ENCODE measurements around the gene TRAF3. TPM values are rescaled to one million over a fixed set of nuclear protein-coding genes. Genes with fewer than 3 reads are reported as not detected.

TRAF3 gene
- total RNA-seq, 1 donor from 2014 or later, result 32.3 TPM

DNA sequence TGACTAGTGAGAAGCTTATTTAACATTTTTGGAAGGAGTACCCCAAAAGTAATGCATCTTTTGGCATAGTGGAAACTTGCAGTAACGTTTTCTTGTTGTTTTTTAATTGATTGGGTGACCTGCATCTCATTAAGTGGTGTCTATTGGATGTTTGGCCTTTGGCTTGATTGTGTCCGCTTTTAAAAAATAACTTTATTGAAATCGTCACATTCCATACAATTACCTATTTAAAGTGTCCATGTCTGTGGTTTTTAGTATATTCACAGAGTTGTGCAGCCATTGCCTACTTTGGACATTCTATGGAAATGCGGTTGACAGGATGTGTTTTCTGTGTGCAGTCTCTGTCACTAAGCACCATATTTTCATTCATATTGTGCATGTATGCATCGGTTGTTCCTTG, 46.3 kb downstream of the TRAF3 start:
- Histone ChIP-seq H3K36me3 (ENCODE audit: control insufficient read depth, insufficient read depth, low read length) (no peaks in the 10 kb centered on the region), H3K27me3 (ENCODE audit: control insufficient read depth, insufficient read depth, low read length) (no peaks in the 10 kb centered on the region), H3K4me3 (ENCODE audit: low read depth, low read length) (no peak overlapping the region)
- TF ChIP-seq, protein P1, sequence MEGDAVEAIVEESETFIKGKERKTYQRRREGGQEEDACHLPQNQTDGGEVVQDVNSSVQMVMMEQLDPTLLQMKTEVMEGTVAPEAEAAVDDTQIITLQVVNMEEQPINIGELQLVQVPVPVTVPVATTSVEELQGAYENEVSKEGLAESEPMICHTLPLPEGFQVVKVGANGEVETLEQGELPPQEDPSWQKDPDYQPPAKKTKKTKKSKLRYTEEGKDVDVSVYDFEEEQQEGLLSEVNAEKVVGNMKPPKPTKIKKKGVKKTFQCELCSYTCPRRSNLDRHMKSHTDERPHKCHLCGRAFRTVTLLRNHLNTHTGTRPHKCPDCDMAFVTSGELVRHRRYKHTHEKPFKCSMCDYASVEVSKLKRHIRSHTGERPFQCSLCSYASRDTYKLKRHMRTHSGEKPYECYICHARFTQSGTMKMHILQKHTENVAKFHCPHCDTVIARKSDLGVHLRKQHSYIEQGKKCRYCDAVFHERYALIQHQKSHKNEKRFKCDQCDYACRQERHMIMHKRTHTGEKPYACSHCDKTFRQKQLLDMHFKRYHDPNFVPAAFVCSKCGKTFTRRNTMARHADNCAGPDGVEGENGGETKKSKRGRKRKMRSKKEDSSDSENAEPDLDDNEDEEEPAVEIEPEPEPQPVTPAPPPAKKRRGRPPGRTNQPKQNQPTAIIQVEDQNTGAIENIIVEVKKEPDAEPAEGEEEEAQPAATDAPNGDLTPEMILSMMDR (IDR thresholded peaks at IDR 0.05; ENCODE audit: insufficient read depth, low read length, poor library complexity, severe bottlenecking), result no peak
- no peak for DNase-seq (ENCODE audit: low read depth)

DNA sequence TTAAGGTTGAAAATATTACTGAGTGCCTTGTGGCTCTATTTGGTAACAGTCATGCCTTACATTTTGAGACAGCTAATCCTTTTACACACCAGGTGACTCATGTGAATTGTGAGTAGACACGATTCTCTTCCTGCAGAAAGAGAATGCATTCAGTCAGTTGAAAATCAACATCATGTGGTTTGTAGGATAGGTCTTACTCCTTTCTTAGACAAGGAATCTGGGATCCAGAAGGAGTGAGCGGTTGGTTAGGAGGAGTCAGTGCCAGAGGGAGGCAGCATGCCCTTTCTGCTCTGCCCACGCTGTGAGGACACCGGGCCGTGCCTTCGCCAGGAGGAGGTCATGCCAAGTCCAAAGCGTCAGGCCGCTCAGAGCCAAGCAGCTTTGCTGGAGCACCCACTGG, 47.6 kb downstream of the TRAF3 start:
- no peaks in the 10 kb centered on the region for H3K27me3 ChIP-seq (ENCODE audit: control insufficient read depth, insufficient read depth, low read length)
- DNase-seq (ENCODE audit: low read depth), result peak; percentile 45
- H3K4me3 ChIP-seq (ENCODE audit: low read depth, low read length), result no peak overlapping the region
- TF ChIP-seq, protein P1 (IDR thresholded peaks at IDR 0.05; ENCODE audit: insufficient read depth, low read length, poor library complexity, severe bottlenecking), result no peak
- no peaks in the 10 kb centered on the region for H3K36me3 ChIP-seq (ENCODE audit: control insufficient read depth, insufficient read depth, low read length)

DNA sequence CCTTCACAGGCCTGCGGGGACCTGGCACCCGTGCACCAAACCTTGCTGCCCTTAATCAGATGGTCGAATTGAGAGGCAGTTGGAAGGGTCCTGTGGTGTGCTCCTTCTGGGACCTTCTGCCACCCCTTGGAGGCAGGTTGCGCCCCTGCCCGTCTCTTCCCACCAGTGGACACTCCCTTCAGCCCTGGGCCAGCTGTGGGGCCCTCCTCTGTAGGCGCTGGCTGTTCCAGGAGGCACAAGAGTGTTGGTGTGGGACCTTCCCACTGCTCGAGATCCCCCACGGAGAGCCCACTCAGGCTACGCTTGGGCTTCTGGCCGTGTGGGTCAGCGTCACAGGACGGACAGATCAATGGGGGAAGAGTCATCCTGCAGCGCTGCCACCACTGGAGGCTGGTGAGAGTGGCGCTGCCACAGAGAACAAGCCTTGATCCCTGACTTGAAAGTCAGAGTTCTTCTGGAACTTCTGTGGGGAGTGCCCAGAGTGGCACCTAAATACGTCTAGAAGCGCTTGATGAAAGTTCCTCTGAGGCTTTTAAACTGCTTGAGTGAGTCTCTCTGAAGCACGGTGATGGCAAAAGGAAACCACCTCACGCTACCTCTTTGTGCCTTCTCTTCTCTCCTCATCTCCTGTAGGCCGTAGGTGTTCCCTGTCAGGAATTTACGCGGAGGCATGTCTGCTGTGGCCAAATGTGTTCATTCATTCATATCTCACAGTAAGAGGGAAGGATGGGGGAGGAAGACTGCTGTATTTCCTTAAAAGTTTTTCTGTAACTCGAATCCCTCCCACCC, 48.3 kb downstream of the TRAF3 start:
- TF ChIP-seq, protein P1 (IDR thresholded peaks at IDR 0.05; ENCODE audit: insufficient read depth, low read length, poor library complexity, severe bottlenecking), result no peak
- no peak for DNase-seq (ENCODE audit: low read depth)
- no peaks in the 10 kb centered on the region for H3K36me3 ChIP-seq (ENCODE audit: control insufficient read depth, insufficient read depth, low read length)
- no peaks in the 10 kb centered on the region for H3K27me3 ChIP-seq (ENCODE audit: control insufficient read depth, insufficient read depth, low read length)
- no peak overlapping the region for H3K4me3 ChIP-seq (ENCODE audit: low read depth, low read length)

DNA sequence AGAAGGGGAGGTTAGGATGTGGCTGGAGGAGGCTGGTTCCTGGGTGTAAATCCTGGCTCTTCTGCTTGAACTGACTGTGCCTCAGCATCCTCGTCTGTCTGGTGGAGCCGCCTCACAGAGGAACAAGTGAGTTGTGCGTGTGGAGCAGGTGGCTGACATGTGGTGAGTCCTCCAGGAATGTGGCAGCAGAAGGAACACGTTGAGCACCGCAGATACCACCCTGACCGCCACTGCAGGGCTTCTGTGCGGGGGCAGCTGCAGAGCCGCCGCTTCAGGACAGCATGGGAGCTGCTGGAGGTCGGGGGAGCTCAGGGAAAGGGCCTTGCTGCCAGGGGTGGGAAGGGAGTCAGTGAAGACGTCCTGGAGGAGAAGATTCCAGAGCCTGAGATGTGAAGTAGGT, 48.9 kb downstream of the TRAF3 start:
- DNase-seq (ENCODE audit: low read depth), result no peak
- H3K27me3 ChIP-seq (ENCODE audit: control insufficient read depth, insufficient read depth, low read length), result no peaks in the 10 kb centered on the region
- H3K4me3 ChIP-seq (ENCODE audit: low read depth, low read length), result no peak overlapping the region
- H3K36me3 ChIP-seq (ENCODE audit: control insufficient read depth, insufficient read depth, low read length), result no peaks in the 10 kb centered on the region
- TF ChIP-seq, protein P1 (IDR thresholded peaks at IDR 0.05; ENCODE audit: insufficient read depth, low read length, poor library complexity, severe bottlenecking), result no peak

DNA sequence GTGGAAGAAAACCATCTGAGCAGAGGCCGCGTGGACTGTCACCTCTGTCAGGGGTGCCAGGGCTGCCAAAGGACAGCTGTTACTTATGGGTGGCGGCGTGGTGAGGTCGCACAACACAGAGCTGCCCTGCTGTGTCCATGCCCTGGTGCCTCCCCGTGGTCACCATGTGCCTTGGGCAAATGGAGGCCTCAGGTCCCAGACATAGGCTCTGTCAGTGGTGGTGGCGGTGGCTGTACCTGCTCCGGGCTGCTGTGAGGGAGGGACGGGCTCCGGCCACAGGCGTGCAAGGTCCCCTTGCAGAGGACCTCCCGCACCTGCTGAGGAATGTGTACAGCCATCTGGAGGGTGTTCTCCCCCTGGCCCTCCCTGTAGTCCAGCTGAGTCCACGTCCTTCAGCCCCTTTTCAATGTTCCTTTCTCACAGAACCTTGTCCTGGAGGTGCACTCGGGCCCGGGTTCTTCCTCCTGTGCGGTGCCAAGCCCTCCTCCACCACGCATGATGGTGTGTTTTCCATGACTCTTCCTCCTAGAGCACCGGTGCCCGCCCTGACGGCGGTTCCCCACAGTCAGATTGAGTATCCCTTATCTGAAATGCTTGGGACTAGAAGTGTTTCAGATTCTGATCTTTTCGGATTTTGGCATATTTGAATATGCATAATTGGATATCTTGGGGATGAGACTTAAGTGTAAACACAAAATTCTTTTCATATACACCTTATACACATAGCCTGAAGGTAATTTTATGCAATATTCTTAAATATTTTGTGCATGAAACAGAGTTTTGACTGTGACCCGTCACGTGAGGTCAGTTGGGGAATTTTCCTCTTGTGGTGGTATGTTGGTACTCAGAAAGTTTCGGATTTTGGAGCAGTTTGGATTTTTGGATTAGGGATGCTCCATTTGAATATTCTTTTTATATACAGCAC, 49.8 kb downstream of the TRAF3 start:
- no peak for DNase-seq (ENCODE audit: low read depth)
- H3K4me3 ChIP-seq (ENCODE audit: low read depth, low read length), result no peak overlapping the region
- no peaks in the 10 kb centered on the region for H3K27me3 ChIP-seq (ENCODE audit: control insufficient read depth, insufficient read depth, low read length)
- H3K36me3 ChIP-seq (ENCODE audit: control insufficient read depth, insufficient read depth, low read length), result no peaks in the 10 kb centered on the region
- TF ChIP-seq, protein P1 (IDR thresholded peaks at IDR 0.05; ENCODE audit: insufficient read depth, low read length, poor library complexity, severe bottlenecking), result no peak

All from kidney epithelial cell (primary cell).